Caco-2 (cell line): ENCODE data around the gene MAPKAP1. TPM values are rescaled to one million over a fixed set of nuclear protein-coding genes. Genes with fewer than 3 reads are reported as not detected.

Experiments
- BruUV-seq: library from RNA; stranded (reverse); fragments of 400-500 nt; replicated peaks from 2 replicates; lab custom pipeline; 2021; lab: Mats Ljungman, UMichigan
- CTCF ChIA-PET: fragments of 300-600 bp; sonication (Branson Sonifier 250); formaldehyde crosslinking; loops from one replicate; lab custom pipeline; 2022; ENCODE audit warnings: antibody characterized with exemption; lab: Charles Lee
- POLR2A ChIA-PET: fragments of 300-600 bp; sonication (Branson Sonifier 250); formaldehyde crosslinking; loops from one replicate; lab custom pipeline; 2022; ENCODE audit warnings: antibody characterized with exemption; lab: Charles Lee
- DNase-seq, 2 experiments: peaks; one replicate each; pipeline versions ENCODE4 v3.0.0 to v3.0.0-alpha.2; 2020 to 2022
- H3K27me3 ChIP-seq: replicated peaks from 2 replicates; pipeline ENCODE4 v1.6.0; 2011; ENCODE audit warnings: low read length; ENCODE audit not compliant: control insufficient read depth, insufficient read depth
- H3K36me3 ChIP-seq: 2 replicates; pipeline ENCODE4 v1.5.1; 2011; ENCODE audit warnings: low read length; ENCODE audit not compliant: control insufficient read depth, insufficient read depth
- H3K4me1 ChIP-seq: fragments of 250-450 bp; sonication (Bioruptor Pico); 2 replicates; pipeline ENCODE4 v1.5.1; 2020; ENCODE audit warnings: mild to moderate bottlenecking
- H3K4me3 ChIP-seq: 2 replicates; pipeline ENCODE4 v1.5.1; 2011; ENCODE audit warnings: low read depth, mild to moderate bottlenecking, control low read depth, low read length
- H3K9me3 ChIP-seq: fragments of 250-450 bp; sonication (Bioruptor Pico); 2 replicates; pipeline ENCODE4 v1.5.1; 2020; ENCODE audit warnings: mild to moderate bottlenecking, moderate library complexity
- H3K27ac Mint-ChIP-seq: one replicate; pipeline ENCODE4 v1.8.0; 2022; ENCODE audit warnings: mixed read lengths; ENCODE audit not compliant: unreplicated experiment
- H3K27me3 Mint-ChIP-seq: one replicate; pipeline ENCODE4 v1.8.0; 2022; ENCODE audit warnings: mixed read lengths; ENCODE audit not compliant: insufficient read depth, unreplicated experiment
- H3K36me3 Mint-ChIP-seq: one replicate; pipeline ENCODE4 v1.8.0; 2022; ENCODE audit warnings: mild to moderate bottlenecking, mixed read lengths; ENCODE audit not compliant: insufficient read depth, unreplicated experiment
- H3K4me1 Mint-ChIP-seq: one replicate; pipeline ENCODE4 v1.8.0; 2022; ENCODE audit warnings: low read depth, mixed read lengths; ENCODE audit not compliant: unreplicated experiment
- H3K4me3 Mint-ChIP-seq: one replicate; pipeline ENCODE4 v1.8.0; 2022; ENCODE audit warnings: mild to moderate bottlenecking, moderate library complexity, mixed read lengths; ENCODE audit not compliant: unreplicated experiment
- H3K9me3 Mint-ChIP-seq: one replicate; pipeline ENCODE4 v1.8.0; 2022; ENCODE audit warnings: mixed read lengths; ENCODE audit not compliant: unreplicated experiment
- intact Hi-C: fragments of 100-400 bp; cut with micrococcal nuclease; formaldehyde crosslinking; loops from one replicate; pipeline ENCODE4 v1.10.0; 2022; ENCODE audit not compliant: unreplicated experiment
- total RNA-seq: library from RNA; stranded (reverse); gene quantifications from 2 replicates; pipeline ENCODE4 v1.2.3, GENCODE V29; 2022
- TF ChIP-seq, protein P1 (sequence below), 2 experiments: fragments of 200-600 bp in 1 of 2; IDR thresholded peaks; 1 replicate in 1 of 2; 2 replicates in 1 of 2; pipeline versions ENCODE4 v1.5.1 to v1.8.0; 2011 to 2022; ENCODE audit warnings: antibody characterized with exemption in 1 of 2, control low read depth in 1 of 2, inconsistent platforms in 1 of 2, low read depth in 1 of 2, low read length in 1 of 2, mild to moderate bottlenecking in 1 of 2, moderate library complexity in 1 of 2; ENCODE audit not compliant: insufficient read depth in 1 of 2, severe bottlenecking in 1 of 2, unreplicated experiment in 1 of 2

The MAPKAP1 gene
- total RNA-seq, 1 experiment from 2014 or later: 70.0 TPM

DNA sequence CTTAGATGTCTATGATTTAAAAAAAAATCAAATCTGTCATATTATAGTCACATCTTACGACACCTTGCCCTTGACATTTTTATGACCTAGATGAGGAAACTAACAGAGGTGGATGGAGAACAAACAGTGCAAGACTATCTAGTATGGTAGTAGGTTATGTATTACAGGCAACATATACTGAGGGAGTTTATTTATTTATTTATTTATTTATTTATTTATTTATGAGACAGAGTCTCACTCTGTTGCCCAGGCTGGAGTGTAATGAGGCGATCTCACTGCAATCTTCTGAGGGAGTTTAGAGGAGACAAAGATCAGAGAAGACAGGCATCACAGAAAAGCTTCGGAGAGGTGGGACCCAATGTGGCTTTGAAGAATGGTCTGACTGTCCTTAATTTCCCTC is 35.6 kb upstream of the MAPKAP1 start:
- CTCF ChIA-PET: no interaction called here
- BruUV-seq: no TSS peak

GRCh38 chr9:125739436-125739835 is 32.4 kb upstream of the MAPKAP1 start:
- intact Hi-C loops: no loop called here
- Mint-ChIP-seq H3K27ac (no peak overlapping the region), H3K27me3 (peaks cover 10% of the 10 kb centered on the region), H3K36me3 (no peaks in the 10 kb centered on the region), H3K4me3 (no peak overlapping the region), H3K9me3 (no peaks in the 10 kb centered on the region), H3K4me1 (no peaks in the 10 kb centered on the region)
- ChIA-PET CTCF (no interaction called here), POLR2A (no interaction called here)
- no peaks in the 10 kb centered on the region for H3K9me3 ChIP-seq
- no peak overlapping the region for H3K4me3 ChIP-seq
- BruUV-seq: no TSS peak
- DNase-seq: no peak
- TF ChIP-seq, protein P1, sequence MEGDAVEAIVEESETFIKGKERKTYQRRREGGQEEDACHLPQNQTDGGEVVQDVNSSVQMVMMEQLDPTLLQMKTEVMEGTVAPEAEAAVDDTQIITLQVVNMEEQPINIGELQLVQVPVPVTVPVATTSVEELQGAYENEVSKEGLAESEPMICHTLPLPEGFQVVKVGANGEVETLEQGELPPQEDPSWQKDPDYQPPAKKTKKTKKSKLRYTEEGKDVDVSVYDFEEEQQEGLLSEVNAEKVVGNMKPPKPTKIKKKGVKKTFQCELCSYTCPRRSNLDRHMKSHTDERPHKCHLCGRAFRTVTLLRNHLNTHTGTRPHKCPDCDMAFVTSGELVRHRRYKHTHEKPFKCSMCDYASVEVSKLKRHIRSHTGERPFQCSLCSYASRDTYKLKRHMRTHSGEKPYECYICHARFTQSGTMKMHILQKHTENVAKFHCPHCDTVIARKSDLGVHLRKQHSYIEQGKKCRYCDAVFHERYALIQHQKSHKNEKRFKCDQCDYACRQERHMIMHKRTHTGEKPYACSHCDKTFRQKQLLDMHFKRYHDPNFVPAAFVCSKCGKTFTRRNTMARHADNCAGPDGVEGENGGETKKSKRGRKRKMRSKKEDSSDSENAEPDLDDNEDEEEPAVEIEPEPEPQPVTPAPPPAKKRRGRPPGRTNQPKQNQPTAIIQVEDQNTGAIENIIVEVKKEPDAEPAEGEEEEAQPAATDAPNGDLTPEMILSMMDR (IDR thresholded peaks at IDR 0.05; ENCODE audit: insufficient read depth in 1 of 2, low read depth in 1 of 2, low read length in 1 of 2, severe bottlenecking in 1 of 2, unreplicated experiment in 1 of 2): no peak
- H3K36me3 ChIP-seq: no peaks in the 10 kb centered on the region
- H3K4me1 ChIP-seq: no peaks in the 10 kb centered on the region
- no peaks in the 10 kb centered on the region for H3K27me3 ChIP-seq

More for the DNA sequence above, 35.6 kb upstream of the MAPKAP1 start:
- Mint-ChIP-seq H3K4me1 (peaks cover 12% of the 10 kb centered on the region), H3K27ac (no peak overlapping the region), H3K36me3 (peaks cover 8% of the 10 kb centered on the region), H3K9me3 (no peaks in the 10 kb centered on the region), H3K4me3 (no peak overlapping the region), H3K27me3 (peaks cover 9% of the 10 kb centered on the region)
- Histone ChIP-seq H3K27me3 (no peaks in the 10 kb centered on the region), H3K4me3 (no peak overlapping the region), H3K36me3 (no peaks in the 10 kb centered on the region), H3K4me1 (peaks cover 7% of the 10 kb centered on the region), H3K9me3 (no peaks in the 10 kb centered on the region)
- TF ChIP-seq, protein P1 (IDR thresholded peaks at IDR 0.05; ENCODE audit: insufficient read depth in 1 of 2, low read depth in 1 of 2, low read length in 1 of 2, severe bottlenecking in 1 of 2, unreplicated experiment in 1 of 2): no peak
- POLR2A ChIA-PET: no interaction called here
- no peak for DNase-seq
- intact Hi-C loops: no loop called here

DNA sequence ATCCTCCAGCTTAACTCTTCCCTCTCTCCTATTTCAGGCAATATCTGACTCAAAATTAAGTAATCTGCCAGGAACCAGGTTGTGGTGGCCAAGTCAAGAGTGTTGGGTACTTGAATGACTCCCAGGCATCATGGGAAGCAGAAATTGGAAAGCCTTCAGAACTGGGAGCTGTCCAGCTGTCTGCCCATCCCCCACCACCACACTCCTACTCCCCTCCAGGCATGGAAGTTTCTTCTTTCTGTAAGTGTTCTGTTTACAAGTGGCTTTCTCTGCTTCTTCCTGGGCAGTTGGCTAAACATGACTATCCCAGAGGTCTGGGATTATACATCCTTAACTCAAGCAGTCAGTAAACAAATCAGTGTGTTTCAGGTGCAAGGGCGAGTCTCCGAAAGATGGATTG is 25.6 kb upstream of the MAPKAP1 start:
- no peaks in the 10 kb centered on the region for H3K4me1 Mint-ChIP-seq
- peak in 1 of 2 experiments; percentile 29 for DNase-seq
- Histone ChIP-seq H3K36me3 (no peaks in the 10 kb centered on the region), H3K4me1 (no peaks in the 10 kb centered on the region), H3K9me3 (no peaks in the 10 kb centered on the region), H3K27me3 (no peaks in the 10 kb centered on the region), H3K4me3 (no peak overlapping the region)
- POLR2A ChIA-PET: no interaction called here
- CTCF ChIA-PET: no interaction called here
- no peak overlapping the region for H3K4me3 Mint-ChIP-seq
- TF ChIP-seq, protein P1 (IDR thresholded peaks at IDR 0.05; ENCODE audit: insufficient read depth in 1 of 2, low read depth in 1 of 2, low read length in 1 of 2, severe bottlenecking in 1 of 2, unreplicated experiment in 1 of 2): no peak
- no peaks in the 10 kb centered on the region for H3K9me3 Mint-ChIP-seq
- intact Hi-C loops: no loop called here
- no peak overlapping the region for H3K27ac Mint-ChIP-seq
- H3K36me3 Mint-ChIP-seq: no peaks in the 10 kb centered on the region
- peaks cover 9% of the 10 kb centered on the region for H3K27me3 Mint-ChIP-seq
- BruUV-seq: no TSS peak
